K562 (cell line): Measurements from ENCODE around the gene CELF4. TPM values are rescaled to one million over a fixed set of nuclear protein-coding genes. Genes with fewer than 3 reads are reported as not detected.

Source experiments
- ATAC-seq: fragments of 200-7000 bp; cut with Tn5 transposase; 3 replicates; pipeline ENCODE4 v1.9.1; 2020; ENCODE audit warnings: moderate library complexity
- BruUV-seq: library from RNA; stranded (reverse); fragments of 400-500 nt; replicated peaks from 2 replicates; lab custom pipeline; 2021; lab: Mats Ljungman, UMichigan
- CTCF ChIA-PET: fragments of 300-600 bp; formaldehyde crosslinking; extraction: SDS; loops from one replicate; lab custom pipeline; 2021; ENCODE audit warnings: low intra/inter-chr PET ratio; lab: Yijun Ruan, JAX
- POLR2A ChIA-PET: fragments of 300-600, 350-650 bp; sonication (Branson Sonifier 250); formaldehyde crosslinking; extraction: SDS; loops from one replicate; lab custom pipeline; 2021; ENCODE audit warnings: antibody characterized with exemption, inconsistent platforms; lab: Yijun Ruan, JAX
- DNase-seq, 4 experiments: peaks; one replicate each; pipeline versions ENCODE4 v3.0.0 to v3.0.0-alpha.2; 2011 to 2018; ENCODE audit warnings: low spot score in 3 of 4, mixed read lengths in 3 of 4; ENCODE audit errors: extremely low read depth in 1 of 4
- FAIRE-seq: peaks from 2 replicates; lab custom pipeline; 2011; peaks lifted over from hg19 to GRCh38; lab: Jason Lieb, UNC
- H2AFZ ChIP-seq: 2 replicates; pipeline ENCODE4 v1.6.0; 2011; ENCODE audit warnings: low read depth, low read length, control low read depth, inconsistent platforms
- H3K27ac ChIP-seq: fragments of 200-600 bp; 3 replicates; pipeline ENCODE4 v1.8.0; 2011; ENCODE audit warnings: low read depth, mild to moderate bottlenecking, control low read depth, inconsistent platforms, low read length, moderate library complexity, mixed read lengths; ENCODE audit errors: extremely low read depth
- H3K27me3 ChIP-seq, 2 experiments: fragments of 300-600 bp in 1 of 2; 2 replicates in 1 of 2; 3 replicates in 1 of 2; pipeline versions ENCODE4 v1.6.0 to v1.8.0; 2011; ENCODE audit warnings: inconsistent platforms in 2 of 2, low read length in 2 of 2, mild to moderate bottlenecking in 1 of 2, mixed read lengths in 1 of 2, moderate library complexity in 1 of 2; ENCODE audit not compliant: control insufficient read depth in 2 of 2, insufficient read depth in 2 of 2
- H3K36me3 ChIP-seq: fragments of 300-600 bp; 3 replicates; pipeline ENCODE4 v1.8.0; 2011; ENCODE audit warnings: mild to moderate bottlenecking, low read length, inconsistent platforms; ENCODE audit not compliant: control insufficient read depth, insufficient read depth
- H3K4me1 ChIP-seq, 2 experiments: fragments of 200-600 bp in 1 of 2; replicated peaks in 1 of 2; 2 replicates in 1 of 2; 3 replicates in 1 of 2; pipeline versions ENCODE4 v1.5.1 to v1.8.0; 2011; ENCODE audit warnings: inconsistent platforms in 2 of 2, low read length in 2 of 2, mild to moderate bottlenecking in 1 of 2, mixed read lengths in 1 of 2, moderate library complexity in 1 of 2; ENCODE audit not compliant: control insufficient read depth in 2 of 2, insufficient read depth in 2 of 2
- H3K4me2 ChIP-seq: 2 replicates; pipeline ENCODE4 v1.6.1; 2011; ENCODE audit warnings: low read length, control low read depth, inconsistent platforms, mixed read lengths; ENCODE audit not compliant: insufficient read depth
- H3K4me3 ChIP-seq: fragments of 200-600 bp; sonication (generic), shearing (Covaris generic); 2 replicates; pipeline ENCODE4 v1.5.1; 2016; ENCODE audit warnings: control low read depth, inconsistent platforms
- H3K79me2 ChIP-seq: fragments of 200-600 bp; 3 replicates; pipeline ENCODE4 v1.8.0; 2011; ENCODE audit warnings: low read length, inconsistent platforms; ENCODE audit not compliant: control insufficient read depth, insufficient read depth
- H3K9ac ChIP-seq, 2 experiments: 2 replicates each; pipeline versions ENCODE4 v1.6.0 to v1.6.1; 2011; ENCODE audit warnings: low read depth in 2 of 2, low read length in 2 of 2, control low read depth in 1 of 2, inconsistent platforms in 1 of 2, mild to moderate bottlenecking in 1 of 2, mixed read lengths in 1 of 2; ENCODE audit not compliant: insufficient read depth in 1 of 2
- H3K9me1 ChIP-seq: one replicate; pipeline ENCODE4 v1.6.0; 2011; ENCODE audit warnings: inconsistent platforms, mild to moderate bottlenecking, low read length, moderate library complexity; ENCODE audit not compliant: control insufficient read depth, insufficient read depth
- H3K9me3 ChIP-seq: replicated peaks from 2 replicates; pipeline ENCODE4 v1.5.1; 2011; ENCODE audit warnings: low read depth, low read length, inconsistent platforms; ENCODE audit not compliant: control insufficient read depth, insufficient read depth
- H4K20me1 ChIP-seq: replicated peaks from 2 replicates; pipeline ENCODE4 v1.6.1; 2011; ENCODE audit warnings: low read length, inconsistent platforms, mixed read lengths; ENCODE audit not compliant: control insufficient read depth, insufficient read depth
- KLF13 ChIP-seq: fragments of 450-650 bp; IDR thresholded peaks from 2 replicates; pipeline ENCODE4 v1.6.1; 2016; ENCODE audit warnings: missing genetic modification characterization, low read depth, mild to moderate bottlenecking, missing compliant biosample characterization, moderate library complexity, borderline replicate concordance
- NR2C1 ChIP-seq, 2 experiments: fragments of 450-650 bp; IDR thresholded peaks; 2 replicates each; pipeline ENCODE4 v1.6.1; 2017; ENCODE audit warnings: mild to moderate bottlenecking in 2 of 2, antibody characterized with exemption in 1 of 2, inconsistent platforms in 1 of 2, missing compliant biosample characterization in 1 of 2, missing genetic modification characterization in 1 of 2
- ZBED1 ChIP-seq: IDR thresholded peaks from 2 replicates; pipeline ENCODE4 v1.6.1; 2014
- ZBTB40 ChIP-seq, 2 experiments: fragments of 450-650 bp in 1 of 2; sonication (generic) in 1 of 2; formaldehyde crosslinking in 1 of 2; IDR thresholded peaks; 2 replicates each; pipeline versions ENCODE4 v1.7.1 to v1.9.0; 2016 to 2022; ENCODE audit warnings: inconsistent platforms in 1 of 2, mild to moderate bottlenecking in 1 of 2, missing genetic modification reagents in 1 of 2
- ZC3H11A ChIP-seq: IDR thresholded peaks from 2 replicates; pipeline ENCODE4 v1.6.1; 2012; ENCODE audit warnings: low read depth, low read length, improper control_type of control experiment
- ZNF134 ChIP-seq: fragments of 250-450 bp; sonication (Bioruptor Pico); conservative IDR thresholded peaks from 2 replicates; pipeline ENCODE4 v1.4.0; 2020
- ZNF699 ChIP-seq: fragments of 250-450 bp; sonication (Bioruptor Pico); IDR thresholded peaks from 2 replicates; pipeline ENCODE4 v1.8.0; 2021; ENCODE audit warnings: mild to moderate bottlenecking, moderate library complexity; ENCODE audit not compliant: insufficient replicate concordance
- WGBS: fragments of 100-300 bp; shearing (Covaris generic); methylation state at CpG from one replicate; pipeline ENCODE4 v1.1.6; 2016; ENCODE audit warnings: low coverage, mixed read lengths; ENCODE audit not compliant: insufficient coverage; ENCODE audit errors: missing lambda C conversion rate; 5-methylcytosine and 5-hydroxymethylcytosine counted together
- in situ Hi-C: fragments of 300-500 bp; cut with MboI; formaldehyde crosslinking; loops from 4 replicates; pipeline ENCODE4 v1.15.0; 2018; ENCODE audit warnings: inconsistent platforms, mixed read lengths
- intact Hi-C: fragments of 100-400 bp; cut with micrococcal nuclease; formaldehyde crosslinking; loops from 2 replicates; pipeline ENCODE4 v1.14.2; 2022
- polyA plus RNA-seq, 8 experiments: library from polyadenylated mRNA; depleted of rRNA in 4 of 8; stranded (reverse) in 5 of 8; unstranded in 3 of 8; fragments of >200 nt; fragmentation: Nextera tagmentation in 2 of 8; fragmentation: Illumina TruSeq in 1 of 8; extraction: Ambion mirVana in 2 of 8; extraction: Trizol in 1 of 8; gene quantifications; 2 replicates each; pipeline versions ENCODE4 v1.2.1 to v1.2.3, GENCODE V29; 2011 to 2014; ENCODE audit warnings: inconsistent platforms in 1 of 8, missing spikeins in 1 of 8
- total RNA-seq, 7 experiments: library from RNA; depleted of rRNA in 6 of 7; stranded (reverse); fragments of >200 nt in 6 of 7; fragmentation: Illumina TruSeq in 2 of 7; extraction: Trizol in 2 of 7; gene quantifications; 2 replicates each; pipeline versions ENCODE4 v1.2.1 to v1.2.3, GENCODE V29; 2011 to 2021; ENCODE audit warnings: low replicate concordance in 1 of 7

CELF4 gene
- total and polyA plus RNA-seq, 9 of the 15 experiments (the other 6 are each of a cell fraction or from before 2014, with no cell fraction given), result 0.04 to 0.24 (median 0.07) TPM; not detected in 3

- H3K4me3 ChIP-seq, result no peak overlapping the region
These were observed 232.8 kb downstream of the CELF4 start for GRCh38 chr18:37332628-37333420.

GRCh38 chr18:37332219-37332618, 233.4 kb downstream of the CELF4 start:
- Histone ChIP-seq H3K4me1 (no peaks in the 10 kb centered on the region), H3K9me3 (no peaks in the 10 kb centered on the region), H3K9ac (no peak overlapping the region), H4K20me1 (no peaks in the 10 kb centered on the region), H3K36me3 (no peaks in the 10 kb centered on the region), H3K4me3 (no peak overlapping the region), H3K4me2 (no peak overlapping the region), H3K27me3 (peaks cover 0 to 24% of the 10 kb centered on the region in 2 experiments; a peak in 1 of 5 replicates), H3K27ac (no peak overlapping the region), H3K79me2 (no peaks in the 10 kb centered on the region), H2AFZ (no peak overlapping the region), H3K9me1 (no peaks in the 10 kb centered on the region)
- intact Hi-C loops, result no loop called here
- POLR2A ChIA-PET, result no interaction called here
- in situ Hi-C loops, result no loop called here
- FAIRE-seq (no peak), DNase-seq (no peak), ATAC-seq (no peak)
- BruUV-seq, result no TSS peak
- 1% methylated on average over 8 of the region's 8 CpGs for WGBS
- CTCF ChIA-PET, result no interaction called here
- TF ChIP-seq ZBED1 (no peak), ZC3H11A (no peak), ZBTB40 (IDR thresholded peaks at IDR 0.05) (no peak), ZBTB40 (CRISPR knock-in tag; IDR thresholded peaks at IDR 0.05) (no peak)

More at GRCh38 chr18:37332628-37333420, 232.8 kb downstream of the CELF4 start:
- Histone ChIP-seq H4K20me1 (no peaks in the 10 kb centered on the region), H3K27me3 (peaks cover 0 to 25% of the 10 kb centered on the region in 2 experiments; a peak in 1 of 5 replicates), H3K79me2 (no peaks in the 10 kb centered on the region), H3K9me1 (no peaks in the 10 kb centered on the region), H3K27ac (no peak overlapping the region), H2AFZ (no peak overlapping the region), H3K9me3 (no peaks in the 10 kb centered on the region), H3K36me3 (no peaks in the 10 kb centered on the region), H3K4me1 (no peaks in the 10 kb centered on the region), H3K9ac (no peak overlapping the region)
- no TSS peak for BruUV-seq
- intact Hi-C loops, result no loop called here
- CTCF ChIA-PET, result interaction anchor here (0.7 kb wide), 1 partner anchor 504 kb away, joined by 3 read pairs; the partner anchor contains the start of genes KIAA1328 and TPGS2
- under 1% methylated on average over 15 of the region's 17 CpGs for WGBS
- ATAC-seq, result no peak
- in situ Hi-C loops, result no loop called here
- TF ChIP-seq KLF13 (tag) (no peak), ZNF134 (CRISPR knock-in tag) (no peak), ZNF699 (CRISPR knock-in tag) (no peak), NR2C1 (IDR thresholded peaks at IDR 0.05) (no peak), NR2C1 (tag; IDR thresholded peaks at IDR 0.05) (no peak)
- TF ChIP-seq, all 486 proteins: peak for 0
- DNase-seq (no peak), FAIRE-seq (no peak)
- H3K4me2 ChIP-seq, result no peak overlapping the region
- POLR2A ChIA-PET, result interaction anchor here (1.2 kb wide), 1 partner anchor 11 kb away, joined by 3 read pairs; no protein-coding TSS in a partner anchor
